Measurements from ENCODE around the gene MGLL. TPM values are rescaled to one million over a fixed set of nuclear protein-coding genes. Genes with fewer than 3 reads are reported as not detected.

MGLL gene
- total and polyA plus RNA-seq, 9 of the 15 experiments (the other 6 are each of a cell fraction or from before 2014, with no cell fraction given) = 0.12 to 0.32 (median 0.18) TPM; not detected in 6

- TF ChIP-seq ZNF609 (CRISPR knock-in tag; IDR thresholded peaks at IDR 0.05; ENCODE audit: borderline replicate concordance) (no peak), HDAC8 (tag; IDR thresholded peaks at IDR 0.05) (no peak), ZNF280A (IDR thresholded peaks at IDR 0.05; ENCODE audit: low read depth, partially characterized antibody) (no peak), MXD1 (CRISPR knock-in tag; IDR thresholded peaks at IDR 0.05; ENCODE audit: borderline replicate concordance, poor library complexity, severe bottlenecking) (no peak), BDP1 (IDR thresholded peaks at IDR 0.05; ENCODE audit: insufficient read depth, insufficient read length) (no peak), ESRRB (CRISPR knock-in tag; IDR thresholded peaks at IDR 0.05; ENCODE audit: borderline replicate concordance) (no peak), ZNF76 (CRISPR knock-in tag; IDR thresholded peaks at IDR 0.05; ENCODE audit: borderline replicate concordance) (no peak), USF1 (CRISPR knock-in tag; IDR thresholded peaks at IDR 0.05) (no peak), ZNF830 (CRISPR knock-in tag; IDR thresholded peaks at IDR 0.05) (no peak), RBM25 (IDR thresholded peaks at IDR 0.05; ENCODE audit: low read depth, low read length, severe bottlenecking) (no peak), PTBP1 (IDR thresholded peaks at IDR 0.05; ENCODE audit: low read depth, low read length) (no peak)
Observed at GRCh38 chr3:127720985-127721935, 101.1 kb downstream of the MGLL start (continued).
